Measurements from ENCODE around the gene CKMT1B.

DNA sequence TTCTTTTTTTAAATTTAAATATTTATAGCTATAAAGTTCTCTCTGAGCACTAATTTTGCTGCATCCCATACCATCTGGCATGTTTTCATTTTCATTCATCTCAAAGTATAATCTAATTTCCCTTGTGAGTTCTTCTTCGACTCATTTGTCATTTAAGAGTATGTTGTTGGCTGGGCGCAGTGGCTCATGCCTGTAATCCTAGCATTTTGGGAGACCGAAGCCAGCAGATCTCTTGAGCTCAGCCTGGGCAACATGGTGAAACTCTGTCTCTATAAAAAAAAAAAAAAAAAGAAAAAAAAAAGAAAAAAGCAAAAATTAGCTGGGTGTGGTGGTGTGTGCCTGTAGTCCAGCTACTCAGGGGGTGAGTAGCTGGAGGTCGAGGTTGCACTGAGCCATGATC lies 41.6 kb upstream of the CKMT1B start:
- TF ChIP-seq, protein P1, sequence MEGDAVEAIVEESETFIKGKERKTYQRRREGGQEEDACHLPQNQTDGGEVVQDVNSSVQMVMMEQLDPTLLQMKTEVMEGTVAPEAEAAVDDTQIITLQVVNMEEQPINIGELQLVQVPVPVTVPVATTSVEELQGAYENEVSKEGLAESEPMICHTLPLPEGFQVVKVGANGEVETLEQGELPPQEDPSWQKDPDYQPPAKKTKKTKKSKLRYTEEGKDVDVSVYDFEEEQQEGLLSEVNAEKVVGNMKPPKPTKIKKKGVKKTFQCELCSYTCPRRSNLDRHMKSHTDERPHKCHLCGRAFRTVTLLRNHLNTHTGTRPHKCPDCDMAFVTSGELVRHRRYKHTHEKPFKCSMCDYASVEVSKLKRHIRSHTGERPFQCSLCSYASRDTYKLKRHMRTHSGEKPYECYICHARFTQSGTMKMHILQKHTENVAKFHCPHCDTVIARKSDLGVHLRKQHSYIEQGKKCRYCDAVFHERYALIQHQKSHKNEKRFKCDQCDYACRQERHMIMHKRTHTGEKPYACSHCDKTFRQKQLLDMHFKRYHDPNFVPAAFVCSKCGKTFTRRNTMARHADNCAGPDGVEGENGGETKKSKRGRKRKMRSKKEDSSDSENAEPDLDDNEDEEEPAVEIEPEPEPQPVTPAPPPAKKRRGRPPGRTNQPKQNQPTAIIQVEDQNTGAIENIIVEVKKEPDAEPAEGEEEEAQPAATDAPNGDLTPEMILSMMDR (IDR thresholded peaks at IDR 0.05): no peak
- no peak for TF ChIP-seq POLR2A (IDR thresholded peaks at IDR 0.05)
